Upper lobe of left lung (tissue), 6 donors: ENCODE measurements around the gene NEDD4L. TPM values are rescaled to one million over a fixed set of nuclear protein-coding genes. Genes with fewer than 3 reads are reported as not detected.

Experiments used
- ATAC-seq, 2 donors: fragments of 200-7000 bp; cut with Tn5 transposase; one replicate each; pipeline ENCODE4 v1.9.1; 2022; ENCODE audit warnings: mild to moderate bottlenecking in 2 of 2, moderate library complexity in 2 of 2; ENCODE audit not compliant: low FRiP score in 2 of 2
- DNase-seq, 2 donors: peaks; one replicate each; pipeline ENCODE4 v3.0.0-alpha.2; 2019 to 2020
- H3K27ac ChIP-seq, 4 donors: fragments of 200-600 bp; sonication (generic); one replicate each; pipeline ENCODE4 v1.5.1; 2016 to 2019
- H3K27me3 ChIP-seq, 4 donors: fragments of 200-600 bp; sonication (generic); one replicate each; pipeline ENCODE4 v1.5.1; 2017 to 2019
- H3K36me3 ChIP-seq, 4 donors: fragments of 200-600 bp; sonication (generic); one replicate each; pipeline ENCODE4 v1.5.1; 2016 to 2019
- H3K4me1 ChIP-seq, 4 donors: fragments of 200-600 bp; sonication (generic); one replicate each; pipeline ENCODE4 v1.5.1; 2018 to 2019
- H3K4me3 ChIP-seq, 4 donors: fragments of 200-600 bp; sonication (generic); one replicate each; pipeline ENCODE4 v1.5.1; 2017 to 2019; ENCODE audit warnings: mild to moderate bottlenecking in 2 of 4, moderate library complexity in 1 of 4
- H3K9me3 ChIP-seq, 4 donors: fragments of 200-600 bp; sonication (generic); one replicate each; pipeline ENCODE4 v1.5.1; 2018 to 2019
- EP300 ChIP-seq, 4 donors: sonication (generic); formaldehyde crosslinking; IDR thresholded peaks; one replicate each; pipeline ENCODE4 v1.5.1; 2017; ENCODE audit warnings: antibody characterized with exemption in 4 of 4, control low read depth in 2 of 4
- POLR2A ChIP-seq, 4 donors: fragments of 450-650 bp; IDR thresholded peaks; one replicate each; pipeline ENCODE4 v1.5.1; 2016 to 2017; ENCODE audit warnings: antibody characterized with exemption in 4 of 4, mild to moderate bottlenecking in 2 of 4
- POLR2AphosphoS5 ChIP-seq, 2 donors: sonication (generic); formaldehyde crosslinking; IDR thresholded peaks; one replicate each; pipeline ENCODE4 v1.5.1; 2017; ENCODE audit warnings: antibody characterized with exemption in 2 of 2
- WGBS, 2 donors: methylation state at CpG; one replicate each; pipeline ENCODE4 v1.1.5; 2017 to 2018; 5-methylcytosine and 5-hydroxymethylcytosine counted together
- total RNA-seq, 6 donors: library from RNA; depleted of rRNA in 4 of 6; stranded (reverse); fragments of >200 nt in 4 of 6; gene quantifications; one replicate each; pipeline versions ENCODE4 v1.1.0 to v1.2.1, GENCODE V29; 2016 to 2021
- TF ChIP-seq, protein P1 (sequence below), 6 experiments: fragments of 450-650 bp in 4 of 6; fragments of 200-600 bp in 2 of 6; sonication (generic) in 2 of 6; IDR thresholded peaks; one replicate each; pipeline ENCODE4 v1.5.1; 2016 to 2019; ENCODE audit warnings: antibody characterized with exemption in 6 of 6
- donor health status: DM: no; HTN: no; CAD: no; lungs with moderate emphysema.
- donor health status: DM: no; HTN: yes; CAD: no; lungs with severe emphysema.

Gene NEDD4L
- total RNA-seq, 6 donors from 2014 or later = 148 to 491 (median 300) TPM

GRCh38 chr18:58041633-58042032 lies 2.4 kb upstream of the NEDD4L start:
- no peak overlapping the region for H3K4me3 ChIP-seq
- TF ChIP-seq, protein P1, sequence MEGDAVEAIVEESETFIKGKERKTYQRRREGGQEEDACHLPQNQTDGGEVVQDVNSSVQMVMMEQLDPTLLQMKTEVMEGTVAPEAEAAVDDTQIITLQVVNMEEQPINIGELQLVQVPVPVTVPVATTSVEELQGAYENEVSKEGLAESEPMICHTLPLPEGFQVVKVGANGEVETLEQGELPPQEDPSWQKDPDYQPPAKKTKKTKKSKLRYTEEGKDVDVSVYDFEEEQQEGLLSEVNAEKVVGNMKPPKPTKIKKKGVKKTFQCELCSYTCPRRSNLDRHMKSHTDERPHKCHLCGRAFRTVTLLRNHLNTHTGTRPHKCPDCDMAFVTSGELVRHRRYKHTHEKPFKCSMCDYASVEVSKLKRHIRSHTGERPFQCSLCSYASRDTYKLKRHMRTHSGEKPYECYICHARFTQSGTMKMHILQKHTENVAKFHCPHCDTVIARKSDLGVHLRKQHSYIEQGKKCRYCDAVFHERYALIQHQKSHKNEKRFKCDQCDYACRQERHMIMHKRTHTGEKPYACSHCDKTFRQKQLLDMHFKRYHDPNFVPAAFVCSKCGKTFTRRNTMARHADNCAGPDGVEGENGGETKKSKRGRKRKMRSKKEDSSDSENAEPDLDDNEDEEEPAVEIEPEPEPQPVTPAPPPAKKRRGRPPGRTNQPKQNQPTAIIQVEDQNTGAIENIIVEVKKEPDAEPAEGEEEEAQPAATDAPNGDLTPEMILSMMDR (IDR thresholded peaks at IDR 0.05) = no peak
- TF ChIP-seq EP300 (IDR thresholded peaks at IDR 0.05) (no peak), POLR2AphosphoS5 (IDR thresholded peaks at IDR 0.05) (no peak)
- ATAC-seq = no peak
- H3K4me1 ChIP-seq = peaks cover 7 to 24% (median 17%) of the 10 kb centered on the region in 4 donors
- 50% methylated on average over 4 of the region's 4 CpGs for WGBS, 2 donors
- no peak overlapping the region for H3K27ac ChIP-seq
- H3K27me3 ChIP-seq = peaks cover 0 to 4% (median 0%) of the 10 kb centered on the region in 4 donors
- no peaks in the 10 kb centered on the region for H3K36me3 ChIP-seq
- no peaks in the 10 kb centered on the region for H3K9me3 ChIP-seq
- DNase-seq = no peak

- ATAC-seq = no peak
- TF ChIP-seq POLR2AphosphoS5 (IDR thresholded peaks at IDR 0.05) (no peak), POLR2A (IDR thresholded peaks at IDR 0.05) (no peak), EP300 (IDR thresholded peaks at IDR 0.05) (no peak)
- TF ChIP-seq, protein P1 (IDR thresholded peaks at IDR 0.05) = no peak
- no peaks in the 10 kb centered on the region for H3K36me3 ChIP-seq
- no peak for DNase-seq
- 6 to 7% methylated on average over 19 of the region's 19 CpGs for WGBS, 2 donors
- no peaks in the 10 kb centered on the region for H3K9me3 ChIP-seq
- peak overlapping the region in 3 of 4 donors; percentile 91 to 93 (median 93) for H3K27ac ChIP-seq
- peak overlapping the region; percentile 68 to 90 (median 86) for H3K4me3 ChIP-seq
- peaks cover 7 to 29% (median 22%) of the 10 kb centered on the region in 4 donors for H3K4me1 ChIP-seq
- H3K27me3 ChIP-seq = peaks cover 0 to 4% (median 0%) of the 10 kb centered on the region in 4 donors
Measured at GRCh38 chr18:58042826-58043490, 1.1 kb upstream of the NEDD4L start.

DNA sequence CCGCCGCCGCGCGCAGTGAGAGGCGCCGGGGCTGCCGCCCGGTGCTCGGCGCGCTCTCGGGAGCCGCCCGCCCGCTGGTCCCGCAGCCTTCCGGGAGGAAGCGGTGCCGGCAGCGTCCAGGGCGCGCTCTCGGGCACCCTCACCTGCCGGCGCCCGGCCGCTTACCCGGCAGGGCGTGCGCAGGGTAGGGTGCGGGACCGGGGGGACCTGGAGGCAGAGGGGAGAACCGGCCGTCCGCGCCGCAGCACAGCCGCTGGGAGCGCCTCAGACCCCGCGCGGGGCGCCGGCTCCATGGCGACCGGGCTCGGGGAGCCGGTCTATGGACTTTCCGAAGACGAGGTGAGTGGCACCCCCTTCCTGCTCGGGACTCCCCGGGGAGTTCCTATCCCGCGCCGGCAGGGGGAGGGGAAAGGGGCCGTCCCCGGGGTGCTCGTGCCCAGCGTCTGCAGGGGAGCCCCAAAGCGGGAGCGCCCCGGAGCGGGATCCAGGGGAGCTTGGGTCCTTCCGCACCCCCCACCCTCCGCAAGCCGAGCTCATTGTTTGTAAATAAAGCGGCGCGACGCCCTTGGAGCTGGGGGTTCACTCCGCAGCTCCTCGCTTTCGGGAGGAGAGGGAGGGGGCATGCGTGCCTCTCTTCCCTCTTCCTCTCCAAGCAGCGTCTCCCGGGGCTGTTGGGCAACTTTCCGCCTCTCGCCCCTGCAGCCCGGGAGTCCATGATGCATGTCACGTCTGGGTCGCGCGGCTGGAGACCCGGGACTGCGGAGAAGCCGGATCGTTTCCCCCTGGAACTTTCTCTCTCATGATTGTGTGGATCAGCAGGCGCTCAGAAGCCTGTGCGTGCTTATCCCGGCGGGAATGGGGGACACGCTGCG lies 580 bp downstream of the NEDD4L start:
- Histone ChIP-seq H3K36me3 (no peaks in the 10 kb centered on the region), H3K4me3 (peak overlapping the region; percentile 68 to 90 (median 86)), H3K4me1 (peaks cover 7 to 29% (median 24%) of the 10 kb centered on the region in 4 donors), H3K27me3 (peaks cover 0 to 4% (median 0%) of the 10 kb centered on the region in 4 donors), H3K27ac (peak overlapping the region; percentile 84 to 93 (median 92)), H3K9me3 (no peaks in the 10 kb centered on the region)
- 1 to 2% methylated on average over 10 to 61 of the region's 94 CpGs for WGBS, 2 donors
- ATAC-seq (peak; percentile 54 to 59), DNase-seq (peak; percentile 61 to 90)
- TF ChIP-seq EP300 (IDR thresholded peaks at IDR 0.05) (no peak), POLR2A (IDR thresholded peaks at IDR 0.05) (peak in 2 of 4 donors; percentile 41 to 68), POLR2AphosphoS5 (IDR thresholded peaks at IDR 0.05) (no peak)
- TF ChIP-seq, protein P1 (IDR thresholded peaks at IDR 0.05) = peak in 5 of 6 experiments; percentile 10 to 53 (median 30)

DNA sequence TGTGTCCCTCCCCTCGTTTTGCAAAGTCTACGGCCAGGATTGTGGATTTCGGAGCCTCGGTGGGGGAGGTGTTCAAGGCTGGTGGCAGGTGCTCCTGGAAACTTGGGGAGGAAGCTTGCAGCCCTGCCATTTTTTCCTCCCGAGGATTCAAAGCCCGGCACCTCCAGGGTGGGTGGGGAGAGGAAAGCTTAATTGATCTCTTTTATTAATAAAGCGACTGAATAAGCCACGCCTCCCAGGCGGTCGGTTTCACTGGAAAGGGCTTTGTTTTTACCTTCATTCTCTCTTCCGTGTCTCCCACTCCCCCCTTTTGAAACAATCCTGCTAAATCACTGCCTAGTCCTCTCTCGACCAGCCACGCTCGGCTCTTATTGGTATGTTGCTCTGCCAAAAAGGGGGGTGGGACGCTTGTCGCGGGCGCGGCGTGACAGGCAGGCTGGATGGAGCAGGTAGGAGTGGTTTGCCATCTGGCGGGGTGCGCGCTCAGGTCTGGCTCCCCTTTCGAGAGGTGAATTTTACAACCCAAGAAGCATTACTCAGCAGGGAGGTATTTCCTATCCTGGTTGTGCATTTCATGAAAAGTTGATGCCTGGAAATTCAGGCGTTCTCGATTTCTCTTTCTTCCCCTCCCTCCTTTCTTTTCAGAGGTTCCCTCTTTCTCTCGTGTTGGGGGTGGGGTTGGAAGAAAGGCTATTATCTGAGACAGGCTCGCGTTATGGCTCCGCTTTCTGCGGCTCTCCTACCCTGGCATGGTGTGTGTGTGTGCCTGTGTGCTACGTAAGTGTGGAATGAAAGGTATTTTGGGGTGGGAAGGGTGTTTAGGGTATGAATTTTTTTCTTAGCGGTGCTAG lies 1.4 kb downstream of the NEDD4L start:
- peak overlapping the region; percentile 68 to 90 (median 86) for H3K4me3 ChIP-seq
- 1 to 3% methylated on average over 19 to 33 of the region's 33 CpGs for whole genome bisulfite sequencing, 2 donors
- peak; percentile 18 to 82 for ATAC-seq
- no peaks in the 10 kb centered on the region for H3K36me3 ChIP-seq
- peaks cover 0 to 4% (median 0%) of the 10 kb centered on the region in 4 donors for H3K27me3 ChIP-seq
- DNase-seq = peak; percentile 89 to 90
- H3K27ac ChIP-seq = peak overlapping the region; percentile 84 to 93 (median 92)
- H3K4me1 ChIP-seq = peaks cover 7 to 29% (median 24%) of the 10 kb centered on the region in 4 donors
- no peaks in the 10 kb centered on the region for H3K9me3 ChIP-seq
- TF ChIP-seq, protein P1 (IDR thresholded peaks at IDR 0.05) = no peak
- TF ChIP-seq POLR2A (IDR thresholded peaks at IDR 0.05) (peak in 2 of 4 donors; percentile 43 to 70), EP300 (IDR thresholded peaks at IDR 0.05) (peak in 1 of 4 donors; percentile 26), POLR2AphosphoS5 (IDR thresholded peaks at IDR 0.05) (peak in 1 of 2 donors; percentile 63)
